ENCODE measurements around the gene UGT3A2.

The UGT3A2 gene

DNA sequence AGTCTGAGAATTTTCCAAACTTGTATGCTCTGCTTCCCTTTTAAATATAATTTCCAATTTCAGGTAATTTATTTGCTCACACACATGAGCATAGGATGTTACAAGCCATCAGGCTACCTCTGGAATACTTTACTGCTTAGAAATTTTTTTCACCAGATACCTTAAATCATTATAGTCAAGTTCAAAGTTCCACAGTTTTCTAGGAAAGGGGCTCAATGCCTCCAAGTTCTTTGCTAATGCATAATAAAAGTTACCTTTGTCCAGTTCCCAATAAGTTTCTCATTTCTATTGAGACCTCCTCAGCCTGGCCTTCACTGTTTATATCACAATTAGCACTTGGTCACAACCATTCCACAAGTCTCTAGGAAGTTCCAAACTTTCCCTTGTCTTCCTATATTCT, 59.3 kb downstream of the UGT3A2 start:
- no peak for DNase-seq (ENCODE audit: low read depth, low spot score)

DNA sequence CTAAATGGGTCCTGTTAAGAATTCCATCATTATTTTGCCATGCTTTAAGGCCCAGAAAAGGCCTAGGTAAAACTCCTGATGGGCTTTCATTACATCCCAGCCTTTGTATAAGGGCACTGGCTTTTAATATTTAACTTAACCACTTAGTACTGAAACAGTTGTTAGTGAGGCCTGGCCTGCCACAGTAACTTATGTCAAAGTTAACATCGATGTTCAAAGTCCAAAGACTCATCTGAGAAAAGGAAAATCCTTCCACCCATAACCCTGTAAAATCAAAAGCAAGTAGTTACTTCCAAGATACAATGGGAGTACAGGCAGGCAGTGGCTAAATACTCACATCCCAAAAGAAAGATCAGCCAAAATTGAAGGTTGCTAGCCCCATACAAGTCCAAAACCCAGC, 60.5 kb downstream of the UGT3A2 start:
- no peak for DNase-seq (ENCODE audit: low read depth, low spot score)

DNA sequence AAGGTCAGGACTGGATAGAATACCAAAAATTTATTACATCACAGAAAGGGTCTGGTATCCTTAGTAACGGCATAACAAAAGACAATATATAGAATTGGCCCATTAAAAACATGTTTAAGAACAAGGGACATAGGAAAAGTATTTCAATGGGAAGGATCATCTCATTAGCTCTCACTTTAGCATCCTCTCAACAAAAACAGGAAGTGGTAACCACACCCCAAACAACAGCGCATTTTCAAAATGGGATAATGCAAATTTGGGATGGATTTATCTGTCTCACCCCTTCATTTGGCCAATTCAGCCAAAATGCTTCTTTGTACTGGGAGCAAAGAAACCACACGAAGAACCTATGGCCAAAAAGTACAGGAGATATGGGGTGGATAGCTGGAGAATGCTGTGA, 65.7 kb downstream of the UGT3A2 start:
- no peak for DNase-seq (ENCODE audit: low read depth, low spot score)

DNA sequence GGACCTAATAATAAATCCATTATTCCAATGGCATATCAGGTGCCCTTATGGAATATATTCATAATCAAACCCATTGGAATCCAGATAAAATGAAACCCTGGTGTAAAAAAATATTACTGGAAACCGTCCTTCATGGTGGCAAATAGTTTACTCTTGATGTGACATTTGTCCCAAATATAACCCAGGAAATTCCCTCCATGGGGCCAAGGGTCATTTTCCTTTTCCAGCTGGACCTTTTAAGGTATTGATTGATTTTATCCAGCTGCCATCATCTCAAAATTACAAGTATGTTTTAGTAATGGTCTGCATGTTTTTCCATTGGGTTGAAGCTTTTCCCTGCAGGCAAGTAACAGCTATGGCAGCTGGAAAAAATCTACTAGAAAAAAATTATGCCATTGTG, 67.1 kb downstream of the UGT3A2 start:
- DNase-seq (ENCODE audit: low read depth, low spot score), result no peak

DNA sequence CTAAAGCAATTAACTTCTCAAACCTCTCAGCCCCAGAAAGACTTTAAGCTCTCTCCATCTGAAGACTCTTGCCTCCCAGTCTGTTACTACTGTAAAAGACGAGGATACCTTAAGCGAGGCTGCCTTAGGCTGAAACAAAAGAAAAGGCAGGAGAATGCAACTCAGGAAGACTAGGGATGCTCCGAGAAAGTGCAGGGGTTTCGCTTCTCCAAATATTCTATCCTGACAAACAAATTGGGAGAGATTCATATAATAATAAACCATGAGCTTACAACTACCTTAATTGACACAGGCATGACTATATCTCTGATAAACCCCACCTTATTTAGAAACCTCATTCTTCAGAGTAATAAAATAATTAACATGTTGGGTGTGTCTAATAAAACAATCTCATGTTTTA, 70.6 kb downstream of the UGT3A2 start:
- no peak for DNase-seq (ENCODE audit: low read depth, low spot score)

DNA sequence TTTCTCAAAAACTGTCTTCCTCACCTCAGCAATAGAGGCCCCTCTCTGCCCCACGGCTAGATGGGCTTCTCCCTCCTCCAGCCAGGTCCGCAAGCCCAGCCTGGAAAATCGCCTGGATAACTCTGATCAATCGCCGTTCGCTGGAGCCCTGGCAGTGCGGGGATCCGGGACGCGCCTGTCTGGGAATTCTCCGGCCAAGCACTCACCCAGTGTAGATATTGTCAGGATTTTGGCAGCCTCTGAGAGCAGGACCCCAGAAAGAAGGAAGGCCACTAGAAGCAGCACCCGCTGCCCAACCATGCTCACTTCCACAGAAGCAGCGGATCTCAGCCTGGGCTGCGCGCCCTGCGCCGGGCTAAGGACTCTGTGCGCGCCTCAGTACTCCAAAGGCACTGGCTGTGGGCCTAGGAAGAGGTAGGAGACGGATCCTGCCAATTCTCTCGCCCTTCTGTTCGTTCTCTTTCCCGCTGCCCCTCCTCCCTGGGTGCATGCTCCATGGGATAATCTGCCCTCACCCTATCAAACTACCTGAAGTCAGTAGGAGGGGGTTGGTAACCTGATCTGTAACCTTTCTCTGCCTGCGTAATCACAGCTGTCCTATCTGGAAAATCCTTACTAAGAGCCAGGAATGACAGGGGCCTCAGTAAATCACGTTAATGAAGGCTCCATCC, 75.6 kb downstream of the UGT3A2 start, which contains the start of gene UGT3A1:
UGT3A1 (minus strand) TSS at position 450 of the 671 bp plus-strand sequence; CDS start at position 300, 150 bp downstream.
- no peak for DNase-seq (ENCODE audit: low read depth, low spot score)

DNA sequence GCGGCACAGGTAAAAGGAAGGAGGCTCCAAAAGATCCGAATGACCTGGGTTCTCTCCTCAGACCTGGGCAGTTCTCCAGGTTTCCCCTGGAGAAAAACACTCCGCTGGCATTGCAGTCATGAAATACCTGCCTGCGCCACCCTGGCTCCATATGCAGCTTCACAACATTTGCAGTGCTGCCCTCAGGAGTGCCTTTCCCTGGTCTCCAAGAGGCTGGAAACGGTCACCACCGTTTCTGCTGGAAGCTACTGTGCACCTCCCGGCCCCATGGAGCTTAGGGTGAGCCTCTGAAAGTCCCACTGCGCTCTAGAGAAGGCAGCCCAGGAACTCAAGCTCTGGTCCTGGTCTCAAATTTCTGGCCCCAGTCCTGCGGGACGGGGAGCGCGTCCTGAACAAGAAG, 76.2 kb downstream of the UGT3A2 start:
- no peak for DNase-seq (ENCODE audit: low read depth, low spot score)

DNA sequence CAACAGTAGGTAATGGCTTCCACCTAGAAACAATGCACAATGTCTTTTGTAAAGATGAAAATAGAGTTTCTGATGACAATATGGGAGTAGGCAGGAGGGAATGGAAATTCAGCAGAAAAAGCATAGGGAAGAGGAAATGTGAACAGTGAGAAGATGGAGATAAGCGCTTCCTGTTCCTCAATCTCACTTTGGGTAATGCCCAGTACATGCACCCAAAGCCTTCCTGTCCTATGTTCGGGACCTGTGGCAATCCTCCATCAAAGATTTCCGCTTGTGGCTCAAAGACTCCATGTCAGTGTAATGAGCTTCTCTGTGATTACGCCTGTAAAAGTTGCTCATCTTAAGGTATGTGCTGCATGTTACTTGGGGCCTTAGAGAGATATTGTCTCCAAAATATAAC, 78.2 kb downstream of the UGT3A2 start:
- DNase-seq (ENCODE audit: low read depth, low spot score), result no peak

DNA sequence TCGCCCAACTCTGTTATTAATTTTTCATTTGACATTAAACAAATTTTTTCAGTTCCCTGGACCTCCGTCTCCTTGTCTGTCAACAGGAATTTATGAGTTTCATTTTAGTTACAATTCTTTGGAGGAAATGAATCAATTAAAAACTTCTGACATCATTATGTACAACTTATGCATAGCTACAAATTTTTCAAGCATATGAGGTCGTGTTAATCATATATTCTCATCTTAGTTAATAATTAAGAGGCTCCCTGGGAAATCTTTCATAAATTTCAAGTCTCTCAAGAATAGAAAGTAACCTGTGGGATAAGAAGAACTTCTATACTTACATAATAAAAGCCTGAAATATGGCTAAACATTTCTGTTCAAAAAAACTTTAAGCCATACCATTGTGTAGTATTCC, 78.9 kb downstream of the UGT3A2 start:
- DNase-seq (ENCODE audit: low read depth, low spot score), result no peak

All from activated naive CD8-positive, alpha-beta T cell treated with anti-CD3 and anti-CD28 coated beads, Interleukin-2, amount 50 U/mL, for 16 hours (primary cell).